CD14-positive monocyte (primary cell): ENCODE results near the gene CENPF. TPM values are rescaled to one million over a fixed set of nuclear protein-coding genes. Genes with fewer than 3 reads are reported as not detected.

Experiments
- DNase-seq, 3 donors: peaks; one replicate each; pipeline ENCODE4 v3.0.0-alpha.2; 2011 to 2022
- H2AFZ ChIP-seq: 2 replicates; pipeline ENCODE4 v1.6.0; 2012; ENCODE audit warnings: mild to moderate bottlenecking, low read depth, low read length, inconsistent platforms; ENCODE audit not compliant: insufficient read depth, poor library complexity, severe bottlenecking
- H3K27ac ChIP-seq, 2 donors: 1 replicate in 1 of 2; 2 replicates in 1 of 2; pipeline ENCODE4 v1.5.1; 2012 to 2013; ENCODE audit warnings: low read length in 2 of 2, control low read depth in 1 of 2, inconsistent platforms in 1 of 2, low read depth in 1 of 2, mild to moderate bottlenecking in 1 of 2
- H3K27me3 ChIP-seq, 2 donors: one replicate each; pipeline versions ENCODE4 v1.6.0 to v1.6.1; 2011 to 2013; ENCODE audit warnings: low read length in 2 of 2; ENCODE audit not compliant: control insufficient read depth in 2 of 2, insufficient read depth in 2 of 2
- H3K36me3 ChIP-seq, 2 donors: replicated peaks in 1 of 2; 1 replicate in 1 of 2; 2 replicates in 1 of 2; pipeline versions ENCODE4 v1.5.1 to v1.6.1; 2012 to 2013; ENCODE audit warnings: low read length in 2 of 2, control low read depth in 1 of 2, inconsistent platforms in 1 of 2, mild to moderate bottlenecking in 1 of 2; ENCODE audit not compliant: insufficient read depth in 2 of 2, control insufficient read depth in 1 of 2
- H3K4me1 ChIP-seq, 2 donors: 1 replicate in 1 of 2; 2 replicates in 1 of 2; pipeline versions ENCODE4 v1.5.1 to v1.6.1; 2012 to 2013; ENCODE audit warnings: low read length in 2 of 2, control low read depth in 1 of 2, inconsistent platforms in 1 of 2, mild to moderate bottlenecking in 1 of 2, moderate library complexity in 1 of 2; ENCODE audit not compliant: insufficient read depth in 2 of 2, control insufficient read depth in 1 of 2
- H3K4me2 ChIP-seq: replicated peaks from 2 replicates; pipeline ENCODE3; 2012; ENCODE audit warnings: low read length, moderate library complexity, mild to moderate bottlenecking; ENCODE audit not compliant: poor library complexity, severe bottlenecking; ENCODE audit errors: extremely low read depth
- H3K4me3 ChIP-seq, 3 experiments: fragments of 200-600 bp in 1 of 3; sonication (generic) in 1 of 3; replicated peaks in 1 of 3; 1 replicate in 2 of 3; 2 replicates in 1 of 3; pipeline ENCODE4 v1.5.1; 2011 to 2013; ENCODE audit warnings: low read length in 3 of 3, mild to moderate bottlenecking in 3 of 3, control low read depth in 2 of 3, low read depth in 2 of 3, inconsistent platforms in 1 of 3, moderate library complexity in 1 of 3
- H3K79me2 ChIP-seq: 2 replicates; pipeline ENCODE4 v1.6.0; 2012; ENCODE audit warnings: mild to moderate bottlenecking, control low read depth, inconsistent platforms, low read length, moderate library complexity; ENCODE audit not compliant: insufficient read depth
- H3K9ac ChIP-seq: 2 replicates; pipeline ENCODE4 v1.6.0; 2017; ENCODE audit warnings: low read length, mild to moderate bottlenecking; ENCODE audit not compliant: insufficient read depth, poor library complexity, severe bottlenecking
- H3K9me3 ChIP-seq, 2 donors: replicated peaks in 1 of 2; 1 replicate in 1 of 2; 2 replicates in 1 of 2; pipeline versions ENCODE4 v1.5.1 to v1.6.1; 2012 to 2013; ENCODE audit warnings: low read length in 2 of 2, control low read depth in 1 of 2; ENCODE audit not compliant: control insufficient read depth in 1 of 2, insufficient read depth in 1 of 2
- H4K20me1 ChIP-seq: 2 replicates; pipeline ENCODE4 v1.6.0; 2012; ENCODE audit warnings: mild to moderate bottlenecking, low read length, control low read depth, moderate library complexity; ENCODE audit not compliant: insufficient read depth
- H3K27ac Mint-ChIP-seq, 7 donors: one replicate each; pipeline ENCODE4 v1.8.0; 2020; ENCODE audit warnings: mild to moderate bottlenecking in 7 of 7, mixed read lengths in 7 of 7, moderate library complexity in 6 of 7, inconsistent platforms in 2 of 7
- H3K27me3 Mint-ChIP-seq, 3 donors: one replicate each; pipeline ENCODE4 v1.8.0; 2021 to 2022; ENCODE audit warnings: low read depth in 3 of 3, mild to moderate bottlenecking in 3 of 3, mixed read lengths in 3 of 3, moderate library complexity in 3 of 3, inconsistent platforms in 1 of 3
- H3K36me3 Mint-ChIP-seq, 2 donors: one replicate each; pipeline ENCODE4 v1.8.0; 2020; ENCODE audit warnings: mixed read lengths in 2 of 2, inconsistent platforms in 1 of 2, mild to moderate bottlenecking in 1 of 2
- H3K4me1 Mint-ChIP-seq: one replicate; pipeline ENCODE4 v1.8.0; 2020; ENCODE audit warnings: mild to moderate bottlenecking, mixed read lengths
- H3K4me3 Mint-ChIP-seq, 2 donors: one replicate each; pipeline ENCODE4 v1.8.0; 2020; ENCODE audit warnings: mild to moderate bottlenecking in 2 of 2, mixed read lengths in 2 of 2, moderate library complexity in 1 of 2
- H3K9me3 Mint-ChIP-seq, 7 donors: one replicate each; pipeline ENCODE4 v1.8.0; 2020 to 2022; ENCODE audit warnings: mixed read lengths in 7 of 7, mild to moderate bottlenecking in 6 of 7, moderate library complexity in 6 of 7, inconsistent platforms in 2 of 7
- WGBS: methylation state at CpG from one replicate; pipeline ENCODE4 v1.1.5; 2013; ENCODE audit warnings: missing lambda C conversion rate; ENCODE audit not compliant: insufficient coverage; 5-methylcytosine and 5-hydroxymethylcytosine counted together
- intact Hi-C, 2 donors: fragments of 100-400 bp; cut with micrococcal nuclease; formaldehyde crosslinking; loops; one replicate each; pipeline versions ENCODE4 v1.15.0 to v1.15.1; 2023
- polyA plus RNA-seq, 3 donors: library from polyadenylated mRNA; depleted of rRNA in 1 of 3; unstranded in 2 of 3; stranded (reverse) in 1 of 3; fragments of 300-500 nt in 2 of 3; fragments of >200 nt in 1 of 3; fragmentation: Illumina TruSeq in 2 of 3; gene quantifications; 1 replicate in 2 of 3; 2 replicates in 1 of 3; pipeline ENCODE4 v1.2.3, GENCODE V29; 2012 to 2021
- TF ChIP-seq, protein P1 (sequence below): fragments of 200-600 bp; IDR thresholded peaks from one replicate; pipeline ENCODE4 v1.8.0; 2022; ENCODE audit warnings: antibody characterized with exemption, mild to moderate bottlenecking

The CENPF gene
- polyA plus RNA-seq, 3 donors, result 0.01 to 0.29 TPM; not detected in 1

DNA sequence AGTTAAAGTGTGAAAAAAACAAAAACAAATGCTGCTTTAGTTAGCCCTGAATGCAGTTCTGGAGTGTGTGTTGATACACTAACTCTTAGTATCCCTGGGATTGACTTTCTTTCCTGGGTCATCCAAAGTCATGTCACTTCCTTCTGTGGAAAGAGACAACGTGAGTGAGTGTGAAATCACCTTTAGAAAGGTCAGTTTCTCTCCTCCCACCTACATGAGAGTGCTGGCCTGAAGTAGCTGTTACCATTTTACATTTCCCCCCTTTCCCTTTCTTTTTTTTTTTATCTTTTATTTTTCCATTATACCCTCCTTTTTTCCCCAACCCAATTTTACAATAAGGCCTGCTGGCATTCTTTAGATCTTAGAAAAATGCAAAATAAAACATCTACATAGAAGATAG lies 55.2 kb downstream of the CENPF start:
- H3K27ac Mint-ChIP-seq, result no peak overlapping the region
- H3K9me3 ChIP-seq, result no peaks in the 10 kb centered on the region
- H3K27ac ChIP-seq, result no peak overlapping the region
- H3K4me2 ChIP-seq, result no peak overlapping the region
- H3K4me3 ChIP-seq, result no peak overlapping the region
- DNase-seq, result no peak
- no peak overlapping the region for H3K4me3 Mint-ChIP-seq
- no peaks in the 10 kb centered on the region for H3K27me3 ChIP-seq
- H3K79me2 ChIP-seq, result no peaks in the 10 kb centered on the region
- H3K27me3 Mint-ChIP-seq, result no peaks in the 10 kb centered on the region
- H3K4me1 Mint-ChIP-seq, result no peaks in the 10 kb centered on the region
- no peak overlapping the region for H2AFZ ChIP-seq
- H4K20me1 ChIP-seq, result no peaks in the 10 kb centered on the region
- H3K9ac ChIP-seq, result no peak overlapping the region
- TF ChIP-seq, protein P1, sequence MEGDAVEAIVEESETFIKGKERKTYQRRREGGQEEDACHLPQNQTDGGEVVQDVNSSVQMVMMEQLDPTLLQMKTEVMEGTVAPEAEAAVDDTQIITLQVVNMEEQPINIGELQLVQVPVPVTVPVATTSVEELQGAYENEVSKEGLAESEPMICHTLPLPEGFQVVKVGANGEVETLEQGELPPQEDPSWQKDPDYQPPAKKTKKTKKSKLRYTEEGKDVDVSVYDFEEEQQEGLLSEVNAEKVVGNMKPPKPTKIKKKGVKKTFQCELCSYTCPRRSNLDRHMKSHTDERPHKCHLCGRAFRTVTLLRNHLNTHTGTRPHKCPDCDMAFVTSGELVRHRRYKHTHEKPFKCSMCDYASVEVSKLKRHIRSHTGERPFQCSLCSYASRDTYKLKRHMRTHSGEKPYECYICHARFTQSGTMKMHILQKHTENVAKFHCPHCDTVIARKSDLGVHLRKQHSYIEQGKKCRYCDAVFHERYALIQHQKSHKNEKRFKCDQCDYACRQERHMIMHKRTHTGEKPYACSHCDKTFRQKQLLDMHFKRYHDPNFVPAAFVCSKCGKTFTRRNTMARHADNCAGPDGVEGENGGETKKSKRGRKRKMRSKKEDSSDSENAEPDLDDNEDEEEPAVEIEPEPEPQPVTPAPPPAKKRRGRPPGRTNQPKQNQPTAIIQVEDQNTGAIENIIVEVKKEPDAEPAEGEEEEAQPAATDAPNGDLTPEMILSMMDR, result no peak
- WGBS, result 60% methylated on average over 1 of the region's 1 CpG
- intact Hi-C loops, result no loop called here
- peaks cover 83 to 95% of the 10 kb centered on the region in 2 donors for H3K36me3 Mint-ChIP-seq
- H3K9me3 Mint-ChIP-seq, result no peaks in the 10 kb centered on the region
- H3K4me1 ChIP-seq, result no peaks in the 10 kb centered on the region
- H3K36me3 ChIP-seq, result peaks cover 89 to 99% of the 10 kb centered on the region in 2 donors

DNA sequence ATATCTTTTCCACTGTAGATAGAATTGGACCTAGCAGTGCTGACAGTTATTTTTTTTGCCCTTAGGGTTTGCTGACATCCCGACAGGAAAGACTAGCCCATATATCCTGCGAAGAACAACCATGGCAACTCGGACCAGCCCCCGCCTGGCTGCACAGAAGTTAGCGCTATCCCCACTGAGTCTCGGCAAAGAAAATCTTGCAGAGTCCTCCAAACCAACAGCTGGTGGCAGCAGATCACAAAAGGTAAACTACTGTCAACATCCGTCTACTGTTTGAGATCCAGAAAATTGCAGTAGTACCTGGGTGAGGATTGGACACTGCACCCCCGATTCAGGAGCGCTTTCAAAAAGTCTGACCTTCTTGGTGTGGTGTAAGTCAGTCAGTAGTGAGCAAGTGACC lies 55.8 kb downstream of the CENPF start:
- peaks cover 84 to 95% of the 10 kb centered on the region in 2 donors for H3K36me3 Mint-ChIP-seq
- Histone ChIP-seq H3K9ac (no peak overlapping the region), H3K36me3 (peaks cover 91 to 99% of the 10 kb centered on the region in 2 donors), H3K27me3 (no peaks in the 10 kb centered on the region), H3K27ac (no peak overlapping the region), H3K4me3 (no peak overlapping the region), H3K4me1 (no peaks in the 10 kb centered on the region), H3K79me2 (no peaks in the 10 kb centered on the region), H4K20me1 (no peaks in the 10 kb centered on the region), H3K4me2 (no peak overlapping the region), H2AFZ (no peak overlapping the region), H3K9me3 (no peaks in the 10 kb centered on the region)
- no peaks in the 10 kb centered on the region for H3K9me3 Mint-ChIP-seq
- no peak overlapping the region for H3K27ac Mint-ChIP-seq
- intact Hi-C loops, result no loop called here
- H3K4me3 Mint-ChIP-seq, result no peak overlapping the region
- H3K4me1 Mint-ChIP-seq, result no peaks in the 10 kb centered on the region
- DNase-seq, result no peak
- H3K27me3 Mint-ChIP-seq, result no peaks in the 10 kb centered on the region
- WGBS, result 98% methylated on average over 9 of the region's 9 CpGs
- TF ChIP-seq, protein P1, result no peak
